Stimulated activated naive CD8-positive, alpha-beta T cell treated with anti-CD3 and anti-CD28 coated beads, Interleukin-15, amount 100 ng/mL, for 72 hours (primary cell): ENCODE results near the gene CLIP3.
"Not testable (repeated sequence)": the region's sequence is repeated elsewhere in the genome, so short reads cannot be mapped to it uniquely, and the experiment has no call there.

Experiments used
- ATAC-seq: fragments of 150-1000 bp; cut with Tn5 transposase; 2 replicates; pipeline ENCODE4 v1.10.0; 2021; ENCODE audit warnings: mild to moderate bottlenecking, moderate library complexity
- DNase-seq, 2 donors: peaks; one replicate each; pipeline ENCODE4 v3.0.0; 2021 to 2022
- H3K27ac Mint-ChIP-seq, 2 donors: one replicate each; pipeline ENCODE4 v1.8.0; 2022; ENCODE audit warnings: mild to moderate bottlenecking in 2 of 2, mixed read lengths in 2 of 2, moderate library complexity in 2 of 2
- H3K27me3 Mint-ChIP-seq: one replicate; pipeline ENCODE4 v1.8.0; 2022; ENCODE audit warnings: mixed read lengths
- H3K4me1 Mint-ChIP-seq: one replicate; pipeline ENCODE4 v1.8.0; 2022; ENCODE audit warnings: mild to moderate bottlenecking, mixed read lengths
- H3K4me3 Mint-ChIP-seq, 2 donors: one replicate each; pipeline ENCODE4 v1.8.0; 2022; ENCODE audit warnings: mild to moderate bottlenecking in 2 of 2, mixed read lengths in 2 of 2, moderate library complexity in 1 of 2
- H3K9me3 Mint-ChIP-seq, 2 donors: one replicate each; pipeline ENCODE4 v1.8.0; 2022; ENCODE audit warnings: mixed read lengths in 2 of 2

CLIP3 gene

GRCh38 chr19:36054733-36055686, 22.3 kb upstream of the CLIP3 start, which contains the start of gene WDR62:
TSS of gene WDR62 (plus strand) at chr19:36054897. CDS start at chr19:36054972, 75 bp downstream.
- H3K4me1 Mint-ChIP-seq, result peaks cover 31% of the 10 kb centered on the region
- peak within 1 kb of the TSS; percentile 97 to 98 for H3K27ac Mint-ChIP-seq
- DNase-seq (peak; percentile 95 to 96), ATAC-seq (peak; percentile 86)
- H3K4me3 Mint-ChIP-seq, result peak within 1 kb of the TSS; percentile 93 to 97
- H3K9me3 Mint-ChIP-seq, result no peaks in the 10 kb centered on the region
- no peaks in the 10 kb centered on the region for H3K27me3 Mint-ChIP-seq

GRCh38 chr19:36054119-36054732, 21.6 kb upstream of the CLIP3 start, which contains the start of gene THAP8:
TSS of gene THAP8 (minus strand) at chr19:36054285. CDS start at chr19:36054217, 68 bp downstream.
- Mint-ChIP-seq H3K27me3 (no peaks in the 10 kb centered on the region), H3K4me3 (peak within 1 kb of the TSS; percentile 93 to 97), H3K4me1 (peaks cover 28% of the 10 kb centered on the region), H3K27ac (peak within 1 kb of the TSS; percentile 97 to 98), H3K9me3 (no peaks in the 10 kb centered on the region)
- ATAC-seq (peak; percentile 93), DNase-seq (peak; percentile 99)

GRCh38 chr19:36051637-36052036, 19.0 kb upstream of the CLIP3 start:
- H3K9me3 Mint-ChIP-seq, result no peaks in the 10 kb centered on the region
- DNase-seq, result no peak
- H3K27ac Mint-ChIP-seq, result no peak overlapping the region

DNA sequence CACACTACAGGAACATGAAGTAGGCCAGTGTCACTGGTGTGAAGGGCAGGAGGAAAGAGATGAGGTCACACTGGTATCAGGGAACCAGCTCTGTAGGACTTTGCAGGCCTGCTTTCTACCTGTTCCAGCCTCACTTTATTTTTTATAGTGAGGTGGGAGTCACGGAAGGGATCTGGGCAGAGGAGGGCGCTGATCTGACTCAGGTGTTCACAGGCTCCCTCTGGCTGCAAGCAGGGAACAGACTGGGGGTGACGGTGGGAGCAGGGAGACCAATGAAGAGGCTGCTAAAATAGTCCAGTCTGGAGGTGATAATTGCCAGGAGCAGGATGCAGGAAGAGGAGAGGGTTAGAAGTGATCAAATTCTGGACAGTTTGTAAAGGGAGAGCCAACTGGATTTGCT, 18.6 kb upstream of the CLIP3 start:
- peak overlapping the region in 1 of 2 donors; percentile 16 for H3K4me3 Mint-ChIP-seq
- H3K4me1 Mint-ChIP-seq, result peaks cover 21% of the 10 kb centered on the region
- DNase-seq (no peak), ATAC-seq (no peak)
- H3K27me3 Mint-ChIP-seq, result no peaks in the 10 kb centered on the region
- no peaks in the 10 kb centered on the region for H3K9me3 Mint-ChIP-seq
- no peak overlapping the region for H3K27ac Mint-ChIP-seq

More at GRCh38 chr19:36051637-36052036, 19.0 kb upstream of the CLIP3 start:
- Mint-ChIP-seq H3K4me1 (peaks cover 25% of the 10 kb centered on the region), H3K4me3 (no peak overlapping the region), H3K27me3 (no peaks in the 10 kb centered on the region)
- no peak for ATAC-seq

GRCh38 chr19:36049080-36049698, 16.5 kb upstream of the CLIP3 start:
- H3K4me1 Mint-ChIP-seq, result peaks cover 9% of the 10 kb centered on the region
- DNase-seq (no peak), ATAC-seq (no peak)
- H3K9me3 Mint-ChIP-seq, result no peaks in the 10 kb centered on the region
- H3K4me3 Mint-ChIP-seq, result no peak overlapping the region
- H3K27ac Mint-ChIP-seq, result peak overlapping the region in 1 of 2 donors; percentile 3
- no peaks in the 10 kb centered on the region for H3K27me3 Mint-ChIP-seq

DNA sequence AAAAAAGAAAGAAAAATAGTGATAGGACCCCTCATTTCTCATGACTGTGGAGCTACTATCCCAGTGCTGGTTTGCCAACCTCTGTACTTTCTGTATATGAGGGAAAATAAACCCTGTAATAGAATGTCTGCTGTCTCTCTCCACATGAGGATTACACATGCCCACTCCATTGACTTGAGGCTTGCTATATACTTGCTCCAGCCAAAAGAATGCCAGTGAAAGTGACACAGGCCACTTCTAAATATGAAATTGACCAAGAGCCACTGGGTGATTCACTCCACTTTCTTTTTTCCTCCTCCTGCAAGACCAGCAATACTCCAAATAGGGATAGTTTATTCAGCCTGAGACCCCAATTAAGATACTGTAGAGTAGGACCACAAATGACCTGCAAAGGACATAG, 15.2 kb upstream of the CLIP3 start:
- Mint-ChIP-seq H3K27ac (no peak overlapping the region), H3K4me3 (no peak overlapping the region), H3K27me3 (no peaks in the 10 kb centered on the region), H3K4me1 (no peaks in the 10 kb centered on the region), H3K9me3 (no peaks in the 10 kb centered on the region)
- ATAC-seq (no peak), DNase-seq (no peak)

DNA sequence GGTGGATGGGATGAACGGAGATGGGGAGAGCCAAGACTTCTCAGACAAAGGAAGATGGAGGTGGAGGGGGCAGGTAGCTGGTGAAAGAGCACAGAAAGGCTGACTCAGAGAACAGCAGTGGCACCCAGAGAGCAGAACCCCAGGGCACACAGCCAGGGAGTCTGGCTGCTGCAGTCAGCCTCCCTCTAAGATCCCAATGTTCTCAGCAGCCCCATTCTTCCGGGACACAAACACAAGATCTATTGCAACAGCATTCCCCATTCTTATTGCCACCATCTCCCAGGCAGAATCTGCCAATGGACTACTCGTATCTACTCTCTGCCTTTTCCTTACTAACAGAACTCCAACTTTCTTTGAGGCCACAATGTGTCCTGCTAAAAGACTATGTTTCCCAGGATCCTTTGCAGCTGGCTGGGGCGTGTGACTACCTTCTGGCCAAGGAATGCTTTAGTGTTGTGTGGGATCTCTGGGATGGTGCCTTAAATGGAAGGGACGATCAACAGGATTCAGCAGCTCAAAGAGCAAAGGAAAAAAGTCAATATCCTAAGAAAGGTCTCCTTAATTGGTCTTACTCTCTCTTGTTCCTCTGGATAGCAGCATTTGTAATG, 13.9 kb upstream of the CLIP3 start:
- Mint-ChIP-seq H3K9me3 (no peaks in the 10 kb centered on the region), H3K4me3 (no peak overlapping the region), H3K27me3 (no peaks in the 10 kb centered on the region), H3K27ac (peak overlapping the region in 1 of 2 donors; percentile 2), H3K4me1 (no peaks in the 10 kb centered on the region)
- ATAC-seq (no peak), DNase-seq (no peak)

DNA sequence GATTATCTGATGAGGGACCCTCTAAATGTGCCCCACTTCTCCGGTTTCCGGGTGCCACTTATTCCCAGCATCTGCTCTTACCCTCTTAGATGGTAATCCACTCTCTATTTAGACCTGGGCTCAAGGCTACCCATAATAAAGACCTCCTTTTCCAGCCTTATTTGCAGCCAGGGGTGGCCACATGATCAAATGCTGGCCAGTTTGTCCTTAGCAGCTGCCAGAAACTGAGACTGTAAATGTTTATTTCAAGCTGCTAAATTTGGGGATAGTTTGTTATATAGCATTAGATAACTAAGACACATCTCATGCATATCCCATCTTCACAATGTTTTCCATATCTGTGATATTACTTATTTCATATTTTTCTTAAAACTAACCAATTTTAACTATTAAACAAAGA, 11.3 kb upstream of the CLIP3 start:
- Mint-ChIP-seq H3K27me3 (no peaks in the 10 kb centered on the region), H3K27ac (no peak overlapping the region), H3K4me3 (no peak overlapping the region), H3K9me3 (no peaks in the 10 kb centered on the region), H3K4me1 (no peaks in the 10 kb centered on the region)
- DNase-seq, result no peak
- ATAC-seq, result no peak

DNA sequence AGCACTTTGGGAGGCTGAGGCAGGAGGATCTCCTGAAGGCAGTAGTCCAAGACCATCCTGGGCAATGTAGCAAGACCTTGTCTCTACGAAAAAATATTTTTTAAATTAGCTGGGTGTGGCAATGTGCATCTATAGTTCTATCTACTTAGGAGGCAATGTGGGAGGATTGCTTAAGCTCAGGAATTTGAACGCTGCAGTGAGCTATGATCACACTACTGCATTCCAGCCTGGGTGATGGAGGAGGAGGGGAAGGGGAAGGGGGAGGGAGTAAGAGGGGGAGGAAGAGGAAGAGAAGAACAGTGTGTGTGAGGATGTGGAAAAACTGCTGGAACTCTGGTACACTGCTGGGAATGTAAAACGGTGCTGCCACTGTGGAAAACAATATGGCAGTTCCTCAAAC, 9.2 kb upstream of the CLIP3 start:
- ATAC-seq, result no peak
- H3K4me1 Mint-ChIP-seq, result peaks cover 6% of the 10 kb centered on the region
- no peaks in the 10 kb centered on the region for H3K9me3 Mint-ChIP-seq
- DNase-seq, result no peak
- H3K4me3 Mint-ChIP-seq, result no peak overlapping the region
- no peaks in the 10 kb centered on the region for H3K27me3 Mint-ChIP-seq
- H3K27ac Mint-ChIP-seq, result no peak overlapping the region

- H3K27ac Mint-ChIP-seq, H3K9me3 Mint-ChIP-seq, H3K4me3 Mint-ChIP-seq, ATAC-seq, H3K4me1 Mint-ChIP-seq, DNase-seq, H3K27me3 Mint-ChIP-seq: not testable (repeated sequence)
Observed at GRCh38 chr19:36041092-36041491, 8.4 kb upstream of the CLIP3 start.

GRCh38 chr19:36040495-36040894, 7.8 kb upstream of the CLIP3 start:
- Mint-ChIP-seq H3K4me3 (no peak overlapping the region), H3K27ac (no peak overlapping the region), H3K27me3 (no peaks in the 10 kb centered on the region), H3K9me3 (no peaks in the 10 kb centered on the region), H3K4me1 (peaks cover 14% of the 10 kb centered on the region)
- DNase-seq, result no peak
- ATAC-seq, result no peak

- ATAC-seq (no peak), DNase-seq (no peak)
- Mint-ChIP-seq H3K4me3 (no peak overlapping the region), H3K9me3 (no peaks in the 10 kb centered on the region), H3K4me1 (peaks cover 28% of the 10 kb centered on the region), H3K27ac (no peak overlapping the region), H3K27me3 (no peaks in the 10 kb centered on the region)
Observed at GRCh38 chr19:36031308-36031707, 1.4 kb downstream of the CLIP3 start.

DNA sequence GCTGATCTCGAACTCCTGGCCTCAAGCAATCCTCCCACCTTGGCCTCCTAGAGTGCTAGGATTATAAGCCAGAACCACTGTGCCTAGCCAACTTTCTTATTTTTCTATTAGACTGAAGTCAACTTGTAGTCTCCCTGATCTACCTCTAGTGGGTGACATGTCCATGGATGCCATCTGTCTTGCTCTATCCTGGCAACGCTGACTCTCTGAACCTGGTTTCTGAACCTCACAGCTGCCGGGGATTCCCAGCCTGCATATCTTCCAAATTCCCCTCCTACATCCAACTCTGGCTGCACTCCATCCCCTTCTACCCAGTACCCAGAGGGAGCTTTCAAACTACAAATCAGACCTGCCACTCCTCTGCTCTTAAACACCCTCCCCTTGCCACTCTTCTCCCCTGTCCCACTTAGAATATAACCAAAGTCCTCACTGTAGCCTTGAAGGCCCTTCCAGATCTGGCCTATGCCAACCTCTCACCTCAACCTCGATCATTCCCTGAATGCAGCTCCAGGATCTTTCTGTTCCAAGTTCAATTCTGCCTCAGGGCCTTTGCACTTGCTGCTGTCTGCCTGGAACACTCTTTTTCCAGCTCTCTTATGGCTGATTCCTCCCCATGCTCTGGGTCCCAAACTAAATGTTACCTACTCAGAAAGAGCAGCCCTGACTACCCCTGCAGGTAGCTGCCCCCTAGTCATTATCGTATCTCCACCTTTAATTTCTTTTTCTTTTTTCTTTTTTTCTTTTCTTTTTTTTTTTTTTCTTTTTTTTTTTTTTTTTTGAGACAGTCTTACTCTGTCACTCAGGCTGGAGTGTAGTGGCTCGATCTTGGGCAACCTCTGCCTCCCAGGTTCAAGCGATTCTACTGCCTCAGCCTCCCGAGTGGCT, 2.2 kb downstream of the CLIP3 start:
- DNase-seq, result no peak
- Mint-ChIP-seq H3K9me3 (no peaks in the 10 kb centered on the region), H3K4me1 (peaks cover 22% of the 10 kb centered on the region), H3K4me3 (no peak overlapping the region), H3K27ac (peak overlapping the region in 1 of 2 donors; percentile 40), H3K27me3 (no peaks in the 10 kb centered on the region)
- ATAC-seq, result no peak

DNA sequence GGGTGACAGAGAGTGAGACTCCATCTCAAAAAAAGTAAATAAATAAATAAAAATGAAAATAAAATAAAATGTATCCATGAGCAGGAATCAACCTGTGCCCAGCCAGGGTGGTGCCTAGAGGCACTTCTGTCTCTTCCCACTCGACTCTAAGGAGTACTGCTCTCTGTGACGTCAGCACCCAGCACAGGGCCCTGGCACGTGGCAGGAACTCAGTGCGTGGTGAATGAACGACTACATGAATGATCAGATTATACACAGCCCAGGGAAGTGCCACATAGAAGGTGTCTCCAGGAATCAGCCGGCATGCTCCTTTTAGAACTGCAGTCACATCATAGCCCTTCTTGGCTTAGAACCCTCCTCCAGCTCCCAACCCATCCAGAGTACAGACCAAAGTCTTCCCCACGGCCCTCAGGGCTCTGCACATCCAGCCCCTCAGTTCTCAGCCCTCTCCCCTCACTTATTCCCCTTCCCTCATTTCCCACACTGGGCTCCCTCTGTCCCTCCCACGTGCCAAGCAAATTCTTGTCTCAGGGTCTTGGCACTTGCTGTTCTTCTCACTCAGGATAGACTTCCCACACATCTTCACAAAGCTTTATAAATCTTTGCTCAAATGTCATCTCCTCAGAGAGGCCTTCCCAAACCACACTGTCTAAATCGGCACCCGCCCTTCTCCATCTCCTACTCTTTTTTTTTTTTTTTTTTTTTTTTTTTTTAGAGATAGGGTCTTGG, 4.2 kb downstream of the CLIP3 start:
- no peak overlapping the region for H3K27ac Mint-ChIP-seq
- no peaks in the 10 kb centered on the region for H3K27me3 Mint-ChIP-seq
- peaks cover 14% of the 10 kb centered on the region for H3K4me1 Mint-ChIP-seq
- H3K4me3 Mint-ChIP-seq, result no peak overlapping the region
- no peak for ATAC-seq
- no peaks in the 10 kb centered on the region for H3K9me3 Mint-ChIP-seq
- DNase-seq, result no peak
